DND-41 (cell line): ENCODE results near the gene NAGLU.

ENCODE experiments used
- ATAC-seq: fragments of 200-7000 bp; cut with Tn5 transposase; 3 replicates; pipeline ENCODE4 v1.9.1; 2021; ENCODE audit warnings: low read depth; ENCODE audit not compliant: insufficient read depth
- DNase-seq: peaks from one replicate; pipeline ENCODE4 v3.0.0-alpha.2; 2020
- H2AFZ ChIP-seq: 2 replicates; pipeline ENCODE4 v1.6.0; 2012; ENCODE audit warnings: low read depth, low read length
- H3K27ac ChIP-seq: 2 replicates; pipeline ENCODE4 v1.5.1; 2012; ENCODE audit warnings: low read length, inconsistent platforms
- H3K27me3 ChIP-seq: fragments of 200-600 bp; sonication (generic); 2 replicates; pipeline ENCODE4 v1.6.0; 2012; ENCODE audit warnings: low read length, mild to moderate bottlenecking, inconsistent platforms; ENCODE audit not compliant: insufficient read depth, poor library complexity
- H3K36me3 ChIP-seq: 2 replicates; pipeline ENCODE4 v1.5.1; 2012; ENCODE audit warnings: low read length, inconsistent platforms; ENCODE audit not compliant: insufficient read depth
- H3K4me1 ChIP-seq: 2 replicates; pipeline ENCODE4 v1.5.1; 2012; ENCODE audit warnings: mild to moderate bottlenecking, low read length; ENCODE audit not compliant: insufficient read depth
- H3K4me2 ChIP-seq: 2 replicates; pipeline ENCODE4 v1.6.0; 2012; ENCODE audit warnings: mild to moderate bottlenecking, moderate library complexity, low read length, inconsistent platforms; ENCODE audit not compliant: insufficient read depth
- H3K4me3 ChIP-seq, 2 experiments: fragments of 200-600 bp in 1 of 2; shearing (Covaris generic) in 1 of 2; 2 replicates each; pipeline ENCODE4 v1.5.1; 2012 to 2016; ENCODE audit warnings: inconsistent platforms in 2 of 2, low read length in 2 of 2, mild to moderate bottlenecking in 2 of 2, low read depth in 1 of 2, moderate library complexity in 1 of 2
- H3K79me2 ChIP-seq: 2 replicates; pipeline ENCODE4 v1.6.0; 2012; ENCODE audit warnings: low read length, inconsistent platforms; ENCODE audit not compliant: insufficient read depth
- H3K9ac ChIP-seq: 2 replicates; pipeline ENCODE4 v1.6.0; 2012; ENCODE audit warnings: low read depth, mild to moderate bottlenecking, inconsistent platforms, low read length, moderate library complexity
- H3K9me3 ChIP-seq: 2 replicates; pipeline ENCODE4 v1.5.1; 2012; ENCODE audit warnings: low read length, moderate library complexity, mild to moderate bottlenecking, inconsistent platforms; ENCODE audit not compliant: insufficient read depth, severe bottlenecking
- H4K20me1 ChIP-seq: 2 replicates; pipeline ENCODE4 v1.6.0; 2012; ENCODE audit warnings: low read length; ENCODE audit not compliant: insufficient read depth
- EZH2 ChIP-seq: IDR thresholded peaks from 3 replicates; pipeline ENCODE4 v1.6.1; 2012; ENCODE audit warnings: borderline replicate concordance, low read depth, mild to moderate bottlenecking, moderate library complexity, low read length, inconsistent platforms; ENCODE audit not compliant: severe bottlenecking
- TF ChIP-seq, protein P1 (sequence below): IDR thresholded peaks from 2 replicates; pipeline ENCODE4 v1.5.1; 2012; ENCODE audit warnings: borderline replicate concordance, low read length, moderate library complexity, mild to moderate bottlenecking; ENCODE audit not compliant: poor library complexity, severe bottlenecking; ENCODE audit errors: extremely low read depth

Gene NAGLU

GRCh38 chr17:42525221-42525620, 10.8 kb upstream of the NAGLU start:
- Histone ChIP-seq H3K4me3 (no peak overlapping the region), H4K20me1 (no peaks in the 10 kb centered on the region), H3K27ac (no peak overlapping the region), H3K36me3 (no peaks in the 10 kb centered on the region), H3K9me3 (no peaks in the 10 kb centered on the region), H3K4me2 (no peak overlapping the region), H3K4me1 (peaks cover 18% of the 10 kb centered on the region), H3K27me3 (no peaks in the 10 kb centered on the region), H2AFZ (no peak overlapping the region), H3K9ac (no peak overlapping the region), H3K79me2 (no peaks in the 10 kb centered on the region)
- TF ChIP-seq, protein P1, sequence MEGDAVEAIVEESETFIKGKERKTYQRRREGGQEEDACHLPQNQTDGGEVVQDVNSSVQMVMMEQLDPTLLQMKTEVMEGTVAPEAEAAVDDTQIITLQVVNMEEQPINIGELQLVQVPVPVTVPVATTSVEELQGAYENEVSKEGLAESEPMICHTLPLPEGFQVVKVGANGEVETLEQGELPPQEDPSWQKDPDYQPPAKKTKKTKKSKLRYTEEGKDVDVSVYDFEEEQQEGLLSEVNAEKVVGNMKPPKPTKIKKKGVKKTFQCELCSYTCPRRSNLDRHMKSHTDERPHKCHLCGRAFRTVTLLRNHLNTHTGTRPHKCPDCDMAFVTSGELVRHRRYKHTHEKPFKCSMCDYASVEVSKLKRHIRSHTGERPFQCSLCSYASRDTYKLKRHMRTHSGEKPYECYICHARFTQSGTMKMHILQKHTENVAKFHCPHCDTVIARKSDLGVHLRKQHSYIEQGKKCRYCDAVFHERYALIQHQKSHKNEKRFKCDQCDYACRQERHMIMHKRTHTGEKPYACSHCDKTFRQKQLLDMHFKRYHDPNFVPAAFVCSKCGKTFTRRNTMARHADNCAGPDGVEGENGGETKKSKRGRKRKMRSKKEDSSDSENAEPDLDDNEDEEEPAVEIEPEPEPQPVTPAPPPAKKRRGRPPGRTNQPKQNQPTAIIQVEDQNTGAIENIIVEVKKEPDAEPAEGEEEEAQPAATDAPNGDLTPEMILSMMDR: no peak
- TF ChIP-seq EZH2: no peak
- DNase-seq (no peak), ATAC-seq (no peak)

DNA sequence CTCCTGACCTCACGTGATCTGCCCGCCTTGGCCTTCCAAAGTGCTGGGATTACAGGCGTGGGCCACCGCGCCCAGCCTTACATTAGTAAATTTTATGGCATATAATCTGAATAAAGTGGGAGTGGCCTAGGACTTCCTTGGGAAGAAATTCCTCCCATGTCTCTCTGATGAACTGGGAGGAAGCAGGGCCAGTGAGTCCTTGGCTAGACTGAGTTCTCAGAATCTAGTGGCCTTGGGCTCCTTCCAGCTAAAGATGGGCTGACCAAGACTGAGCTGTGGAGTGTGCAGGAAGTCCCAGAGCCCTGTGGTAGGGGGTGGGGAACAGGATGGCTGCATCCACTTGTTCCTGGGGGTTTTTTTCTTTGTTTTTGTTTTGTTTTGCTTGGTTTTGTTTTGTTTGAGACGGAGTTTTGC, 10.0 kb upstream of the NAGLU start:
- Histone ChIP-seq H2AFZ (no peak overlapping the region), H3K36me3 (no peaks in the 10 kb centered on the region), H3K9ac (no peak overlapping the region), H3K27ac (no peak overlapping the region), H3K27me3 (no peaks in the 10 kb centered on the region), H3K79me2 (no peaks in the 10 kb centered on the region), H3K4me1 (peaks cover 26% of the 10 kb centered on the region), H3K4me3 (no peak overlapping the region), H3K9me3 (no peaks in the 10 kb centered on the region), H4K20me1 (no peaks in the 10 kb centered on the region), H3K4me2 (no peak overlapping the region)
- TF ChIP-seq EZH2: no peak
- TF ChIP-seq, protein P1: no peak
- no peak for ATAC-seq
- no peak for DNase-seq

GRCh38 chr17:42527932-42528331, 8.1 kb upstream of the NAGLU start:
- TF ChIP-seq, protein P1: no peak
- no peak for TF ChIP-seq EZH2
- H3K27ac ChIP-seq: no peak overlapping the region

DNA sequence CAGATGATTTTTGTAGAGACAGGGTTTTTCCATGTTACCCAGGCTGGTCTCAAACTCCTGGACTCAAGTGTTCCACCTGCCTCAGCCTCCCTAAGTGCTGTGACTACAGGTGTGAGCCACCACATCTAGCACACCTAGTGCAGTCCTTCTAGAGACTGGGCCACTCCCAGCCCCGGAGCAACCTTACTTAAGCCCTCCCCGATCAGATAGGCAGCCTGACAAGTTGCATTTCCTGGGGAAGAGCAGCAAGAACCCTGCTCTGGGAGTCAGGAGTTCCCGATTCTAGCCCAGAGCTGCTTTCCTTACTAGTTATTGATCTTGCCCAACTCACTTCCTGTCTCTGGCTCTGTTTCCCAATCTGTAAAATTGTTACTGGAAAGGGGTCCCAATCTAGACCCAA, 7.0 kb upstream of the NAGLU start:
- Histone ChIP-seq H3K27me3 (no peaks in the 10 kb centered on the region), H3K36me3 (no peaks in the 10 kb centered on the region), H3K4me1 (peaks cover 48% of the 10 kb centered on the region), H2AFZ (no peak overlapping the region), H4K20me1 (no peaks in the 10 kb centered on the region), H3K9me3 (no peaks in the 10 kb centered on the region), H3K79me2 (no peaks in the 10 kb centered on the region), H3K9ac (no peak overlapping the region), H3K4me2 (no peak overlapping the region), H3K4me3 (no peak overlapping the region), H3K27ac (peak overlapping the region; percentile 24)
- no peak for TF ChIP-seq EZH2
- DNase-seq: no peak
- ATAC-seq: no peak

More at GRCh38 chr17:42527932-42528331, 8.1 kb upstream of the NAGLU start:
- peaks cover 39% of the 10 kb centered on the region for H3K4me1 ChIP-seq
- H3K4me2 ChIP-seq: no peak overlapping the region
- no peaks in the 10 kb centered on the region for H3K9me3 ChIP-seq
- H3K36me3 ChIP-seq: no peaks in the 10 kb centered on the region
- no peaks in the 10 kb centered on the region for H3K79me2 ChIP-seq
- H3K4me3 ChIP-seq: no peak overlapping the region
- H3K27me3 ChIP-seq: no peaks in the 10 kb centered on the region
- no peak overlapping the region for H3K9ac ChIP-seq
- H4K20me1 ChIP-seq: no peaks in the 10 kb centered on the region
- ATAC-seq: no peak
- DNase-seq: no peak
- no peak overlapping the region for H2AFZ ChIP-seq
